AG04449 (cell line): ENCODE measurements around the gene ANKRD33.

Source experiments
- CTCF ChIA-PET: fragments of 350-600 bp; formaldehyde crosslinking; extraction: SDS; loops from one replicate; lab custom pipeline; 2021; ENCODE audit warnings: antibody characterized with exemption; lab: Yijun Ruan, JAX
- POLR2A ChIA-PET: fragments of 400-600, 350-600 bp; formaldehyde crosslinking; extraction: SDS; loops from one replicate; lab custom pipeline; 2020; ENCODE audit warnings: antibody characterized with exemption, inconsistent platforms; lab: Yijun Ruan, JAX
- DNase-seq: peaks from one replicate; pipeline ENCODE4 v3.0.0-alpha.2; 2010; ENCODE audit warnings: low read depth, low spot score
- H3K4me3 ChIP-seq: 2 replicates; pipeline ENCODE4 v1.5.1; 2011; ENCODE audit warnings: low read depth, mild to moderate bottlenecking, control low read depth, low read length
- CTCF ChIP-seq: IDR thresholded peaks from one replicate; pipeline ENCODE4 v1.5.1; 2011; ENCODE audit warnings: mild to moderate bottlenecking, moderate library complexity, low read length, control low read depth, inconsistent platforms; ENCODE audit not compliant: insufficient read depth; ENCODE audit errors: missing control alignments

ANKRD33 gene

GRCh38 chr12:51887476-51888315 lies at the start of gene ANKRD33:
Gene ANKRD33, plus strand, starts transcription at chr12:51888103. Its CDS starts 84 bp downstream, at chr12:51888187.
- ChIA-PET POLR2A (no interaction called here), CTCF (interaction anchor here (0.8 to 32.5 kb wide), 12 partner anchors 8 to 467 kb away, joined by 3 to 621 read pairs (median 18); partner anchors contain the start of gene ACVRL1)
- no peak within 1 kb of the TSS; the same call in 1 of the 2 replicates for H3K4me3 ChIP-seq
- no peak for TF ChIP-seq CTCF
- no peak for DNase-seq

GRCh38 chr12:51838762-51839161 lies 49.1 kb upstream of the ANKRD33 start:
- TF ChIP-seq CTCF, result no peak
- no peak for DNase-seq
- ChIA-PET POLR2A (no interaction called here), CTCF (interaction anchor here (1.0 to 1.7 kb wide), 2 partner anchors 15 to 19 kb away, joined by 3 to 4 read pairs; no protein-coding TSS in a partner anchor)
- H3K4me3 ChIP-seq, result no peak overlapping the region

GRCh38 chr12:51839310-51839947 lies 48.5 kb upstream of the ANKRD33 start:
- DNase-seq, result no peak
- no peak for TF ChIP-seq CTCF
- H3K4me3 ChIP-seq, result no peak overlapping the region
- CTCF ChIA-PET, result interaction anchor here (1.0 kb wide), 2 partner anchors 14 to 15 kb away, joined by 3 read pairs; no protein-coding TSS in a partner anchor
- POLR2A ChIA-PET, result no interaction called here

- no peak for TF ChIP-seq CTCF
- POLR2A ChIA-PET, result no interaction called here
- no peak overlapping the region for H3K4me3 ChIP-seq
- CTCF ChIA-PET, result interaction anchor here (0.9 to 1.3 kb wide), 2 partner anchors 17 to 34 kb away, joined by 3 read pairs; no protein-coding TSS in a partner anchor
- DNase-seq, result no peak
Observed at GRCh38 chr12:51840966-51841365, 46.9 kb upstream of the ANKRD33 start.

GRCh38 chr12:51841727-51842126 lies 46.2 kb upstream of the ANKRD33 start:
- no peak for TF ChIP-seq CTCF
- H3K4me3 ChIP-seq, result no peak overlapping the region
- no peak for DNase-seq
- POLR2A ChIA-PET, result no interaction called here
- CTCF ChIA-PET, result interaction anchor here (1.2 to 1.6 kb wide), 2 partner anchors 14 to 33 kb away, joined by 3 to 4 read pairs; no protein-coding TSS in a partner anchor

GRCh38 chr12:51844854-51845253 lies 43.0 kb upstream of the ANKRD33 start:
- POLR2A ChIA-PET, result no interaction called here
- no peak for DNase-seq
- CTCF ChIA-PET, result interaction anchor here (0.6 to 2.0 kb wide), 4 partner anchors 20 to 116 kb away, joined by 3 to 8 read pairs (median 4); no protein-coding TSS in a partner anchor
- no peak for TF ChIP-seq CTCF
- H3K4me3 ChIP-seq, result no peak overlapping the region
